Measurements from ENCODE around the gene PYGL. TPM values are rescaled to one million over a fixed set of nuclear protein-coding genes. Genes with fewer than 3 reads are reported as not detected.

PYGL gene
- total RNA-seq, 2 experiments from 2014 or later, result 1.6 to 1.7 TPM

GRCh38 chr14:50972734-50973133, 28.5 kb upstream of the PYGL start:
- H3K27ac Mint-ChIP-seq, result no peak overlapping the region
- H3K4me1 Mint-ChIP-seq (ENCODE audit: low read depth), result no peaks in the 10 kb centered on the region
- ChIA-PET POLR2A (no interaction called here), CTCF (no interaction called here)
- H3K36me3 Mint-ChIP-seq (ENCODE audit: low read depth), result no peaks in the 10 kb centered on the region
- no peak for TF ChIP-seq CTCF (IDR thresholded peaks at IDR 0.05)
- H3K27me3 Mint-ChIP-seq, result peaks cover 2% of the 10 kb centered on the region
- no peak overlapping the region for H3K4me3 Mint-ChIP-seq
- ATAC-seq (no peak), DNase-seq (no peak)
- no peaks in the 10 kb centered on the region for H3K9me3 Mint-ChIP-seq
- intact Hi-C loops (cut with micrococcal nuclease), result no loop called here

DNA sequence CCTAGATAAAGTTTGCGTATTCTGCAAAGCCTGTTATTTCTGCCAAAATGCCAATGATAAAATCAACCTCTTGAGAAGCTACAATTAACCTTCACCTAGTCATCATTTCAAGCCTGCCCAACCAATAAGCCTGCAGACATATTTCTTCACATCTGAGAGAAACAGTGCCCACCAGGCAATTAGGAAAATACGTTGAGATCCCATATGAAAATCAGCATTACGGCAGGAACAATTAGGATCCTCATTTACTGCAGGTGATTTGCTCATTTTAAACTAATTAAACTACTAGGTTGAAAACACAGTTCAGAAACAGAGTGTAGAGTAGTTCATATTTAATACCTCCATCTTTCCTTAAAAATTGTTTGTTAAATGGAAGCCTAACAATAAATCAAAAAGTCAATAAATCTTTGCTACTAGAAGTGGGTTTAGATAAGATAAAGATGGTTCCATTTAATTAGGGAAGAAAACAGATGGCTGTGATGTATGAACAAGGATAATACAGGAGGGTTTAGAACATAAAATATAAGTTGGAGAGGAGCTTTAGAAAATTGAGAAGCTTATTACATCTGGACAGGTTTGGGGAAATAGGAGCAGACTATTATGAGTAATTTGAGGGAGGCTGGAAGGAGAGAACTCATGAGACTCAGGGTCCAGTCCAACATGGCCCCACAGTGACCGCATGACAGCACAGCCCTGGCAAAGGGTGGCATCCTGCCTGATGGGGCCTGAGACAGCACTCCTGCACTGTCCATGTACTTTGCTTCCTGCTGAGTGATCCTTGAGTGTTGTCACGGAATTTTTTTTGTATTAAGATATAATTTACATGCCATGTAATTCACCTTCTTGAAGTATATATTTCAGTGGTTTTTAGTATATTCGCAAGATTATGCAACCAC, 26.9 kb upstream of the PYGL start:
- ChIA-PET CTCF (no interaction called here), POLR2A (no interaction called here)
- Mint-ChIP-seq H3K4me3 (no peak overlapping the region), H3K27me3 (peaks cover 2% of the 10 kb centered on the region), H3K9me3 (no peaks in the 10 kb centered on the region), H3K4me1 (ENCODE audit: low read depth) (no peaks in the 10 kb centered on the region), H3K36me3 (ENCODE audit: low read depth) (no peaks in the 10 kb centered on the region), H3K27ac (no peak overlapping the region)
- ATAC-seq (no peak), DNase-seq (no peak)
- no peak for TF ChIP-seq CTCF (IDR thresholded peaks at IDR 0.05)
- intact Hi-C loops (cut with micrococcal nuclease), result no loop called here

DNA sequence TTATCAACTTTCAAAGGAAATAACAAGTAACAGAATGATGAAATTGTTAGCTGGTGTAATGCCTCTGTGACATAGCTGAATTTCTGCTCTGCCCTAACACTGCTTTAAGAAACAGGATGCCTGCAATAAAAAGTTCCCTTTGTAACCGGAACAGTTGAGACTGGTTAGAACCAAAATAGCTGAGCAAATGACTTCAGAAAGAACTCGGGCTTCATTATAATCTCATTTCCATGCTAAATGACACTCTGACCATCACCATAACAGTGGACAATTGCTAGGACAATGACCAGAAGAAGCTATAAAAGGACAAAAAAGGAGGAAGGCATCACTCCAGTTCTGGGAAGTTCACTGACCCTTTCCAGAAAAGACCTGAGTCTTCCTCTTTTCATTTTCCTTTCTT, 23.5 kb upstream of the PYGL start:
- H3K27me3 Mint-ChIP-seq, result peaks cover 2% of the 10 kb centered on the region
- no peak overlapping the region for H3K27ac Mint-ChIP-seq
- ATAC-seq (no peak), DNase-seq (no peak)
- H3K4me3 Mint-ChIP-seq, result no peak overlapping the region
- intact Hi-C loops (cut with micrococcal nuclease), result no loop called here
- no peaks in the 10 kb centered on the region for H3K36me3 Mint-ChIP-seq (ENCODE audit: low read depth)
- CTCF ChIA-PET, result interaction anchor here (0.9 kb wide), 1 partner anchor 127 kb away, joined by 3 read pairs; the partner anchor contains the start of gene TRIM9
- no peaks in the 10 kb centered on the region for H3K4me1 Mint-ChIP-seq (ENCODE audit: low read depth)
- POLR2A ChIA-PET, result interaction anchor here (0.9 kb wide), 1 partner anchor 128 kb away, joined by 3 read pairs; no protein-coding TSS in a partner anchor
- no peaks in the 10 kb centered on the region for H3K9me3 Mint-ChIP-seq
- TF ChIP-seq CTCF (IDR thresholded peaks at IDR 0.05), result no peak

- ATAC-seq, result no peak
Measured at GRCh38 chr14:50967103-50967502, 22.8 kb upstream of the PYGL start.

More at GRCh38 chr14:50967103-50967502, 22.8 kb upstream of the PYGL start:
- Mint-ChIP-seq H3K4me1 (ENCODE audit: low read depth) (no peaks in the 10 kb centered on the region), H3K27ac (no peak overlapping the region), H3K36me3 (ENCODE audit: low read depth) (no peaks in the 10 kb centered on the region), H3K27me3 (peaks cover 2% of the 10 kb centered on the region), H3K9me3 (no peaks in the 10 kb centered on the region), H3K4me3 (no peak overlapping the region)
- TF ChIP-seq CTCF (IDR thresholded peaks at IDR 0.05), result no peak
- CTCF ChIA-PET, result interaction anchor here (0.9 kb wide), 1 partner anchor 128 kb away, joined by 3 read pairs; the partner anchor contains the start of gene TRIM9
- DNase-seq, result no peak
- intact Hi-C loops (cut with micrococcal nuclease), result no loop called here
- POLR2A ChIA-PET, result no interaction called here

All from activated CD8-positive, alpha-beta T cell treated with anti-CD3 and anti-CD28 coated beads for 36 hours (primary cell).